Activated naive CD4-positive, alpha-beta T cell treated with anti-CD3 and anti-CD28 coated beads, Interleukin-2, amount 50 U/mL, for 72 hours (primary cell): ENCODE data around the gene PRKCB. TPM values are rescaled to one million over a fixed set of nuclear protein-coding genes. Genes with fewer than 3 reads are reported as not detected.
"Not testable (repeated sequence)": the region's sequence is repeated elsewhere in the genome, so short reads cannot be mapped to it uniquely, and the experiment has no call there.

ENCODE experiments used
- ATAC-seq, 2 donors: fragments of 150-1000 bp; cut with Tn5 transposase; 2 replicates each; pipeline ENCODE4 v1.10.0; 2021; ENCODE audit warnings: mild to moderate bottlenecking in 2 of 2, moderate library complexity in 2 of 2
- DNase-seq, 2 donors: peaks; one replicate each; pipeline ENCODE4 v3.0.0; 2021 to 2022; ENCODE audit warnings: low spot score in 2 of 2
- H3K27ac Mint-ChIP-seq, 2 donors: one replicate each; pipeline ENCODE4 v1.8.0; 2022; ENCODE audit warnings: mild to moderate bottlenecking in 2 of 2, mixed read lengths in 2 of 2
- H3K36me3 Mint-ChIP-seq, 2 donors: one replicate each; pipeline ENCODE4 v1.8.0; 2022; ENCODE audit warnings: mixed read lengths in 2 of 2
- H3K9me3 Mint-ChIP-seq, 2 donors: one replicate each; pipeline ENCODE4 v1.8.0; 2022; ENCODE audit warnings: mixed read lengths in 2 of 2
- total RNA-seq, 2 donors: library from RNA; stranded (reverse); gene quantifications; one replicate each; pipeline ENCODE4 v1.2.3, GENCODE V29; 2022

Gene PRKCB
- total RNA-seq, 2 donors from 2014 or later: 47.8 to 89.9 TPM

GRCh38 chr16:24206926-24207325, 371.1 kb downstream of the PRKCB start:
- Mint-ChIP-seq H3K27ac (peak overlapping the region in 1 of 2 donors; percentile 10), H3K9me3 (no peaks in the 10 kb centered on the region), H3K36me3 (peaks cover 4 to 6% of the 10 kb centered on the region in 2 donors)
- DNase-seq: no peak
- ATAC-seq: no peak

GRCh38 chr16:24208710-24209109, 372.9 kb downstream of the PRKCB start:
- Mint-ChIP-seq H3K9me3 (no peaks in the 10 kb centered on the region), H3K27ac (no peak overlapping the region), H3K36me3 (peaks cover 0 to 4% of the 10 kb centered on the region in 2 donors)
- no peak for DNase-seq
- no peak for ATAC-seq

GRCh38 chr16:24214992-24215391, 379.2 kb downstream of the PRKCB start:
- H3K36me3 Mint-ChIP-seq: peaks cover 27 to 29% of the 10 kb centered on the region in 2 donors
- no peak for ATAC-seq
- H3K9me3 Mint-ChIP-seq: peaks cover 0 to 5% of the 10 kb centered on the region in 2 donors
- no peak for DNase-seq
- no peak overlapping the region for H3K27ac Mint-ChIP-seq

DNA sequence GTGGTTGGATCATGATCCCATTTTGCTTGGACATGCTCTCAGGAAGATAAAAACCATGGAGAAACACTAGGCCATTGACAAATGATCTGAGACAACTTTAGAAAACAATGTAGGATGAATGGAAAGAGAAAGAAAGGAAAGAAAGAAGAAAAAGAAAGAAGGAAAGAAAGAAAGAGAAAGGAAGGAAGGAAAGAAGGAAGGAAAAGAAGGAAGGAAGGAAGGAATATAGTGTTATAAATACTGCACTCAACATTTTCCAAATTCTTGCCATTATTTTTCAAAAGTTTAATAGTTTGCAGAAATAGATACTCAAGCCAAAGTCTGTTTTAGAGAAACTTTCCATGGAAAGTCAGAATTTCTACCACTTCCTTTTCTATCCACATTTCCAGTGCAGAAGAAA, 381.2 kb downstream of the PRKCB start:
- no peak for ATAC-seq
- peaks cover 0 to 9% of the 10 kb centered on the region in 2 donors for H3K9me3 Mint-ChIP-seq
- peak overlapping the region in 1 of 2 donors; percentile 59 for H3K27ac Mint-ChIP-seq
- H3K36me3 Mint-ChIP-seq: peaks cover 26 to 40% of the 10 kb centered on the region in 2 donors
- no peak for DNase-seq

DNA sequence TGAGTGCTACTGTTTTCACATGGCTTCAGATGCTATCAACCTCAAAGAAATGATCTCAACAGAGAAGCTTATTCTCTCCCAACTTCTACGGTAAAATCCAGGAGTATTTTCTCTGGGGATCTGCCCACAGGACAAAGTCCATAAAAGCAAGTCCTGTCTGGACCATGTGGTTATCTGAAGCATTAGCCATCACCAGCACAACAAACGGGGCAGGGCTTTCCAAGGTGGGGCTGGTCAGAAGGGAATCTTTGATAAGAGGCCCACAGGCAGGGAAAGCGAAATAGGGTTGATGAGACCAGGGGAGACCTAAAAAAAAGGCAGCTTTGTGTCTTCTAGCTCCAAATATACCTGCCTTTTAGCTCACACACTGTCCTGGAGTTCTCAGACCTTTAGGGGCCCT, 381.7 kb downstream of the PRKCB start:
- Mint-ChIP-seq H3K36me3 (peaks cover 26 to 41% of the 10 kb centered on the region in 2 donors), H3K9me3 (peaks cover 0 to 12% of the 10 kb centered on the region in 2 donors), H3K27ac (peak overlapping the region in 1 of 2 donors; percentile 59)
- ATAC-seq (no peak), DNase-seq (no peak)

DNA sequence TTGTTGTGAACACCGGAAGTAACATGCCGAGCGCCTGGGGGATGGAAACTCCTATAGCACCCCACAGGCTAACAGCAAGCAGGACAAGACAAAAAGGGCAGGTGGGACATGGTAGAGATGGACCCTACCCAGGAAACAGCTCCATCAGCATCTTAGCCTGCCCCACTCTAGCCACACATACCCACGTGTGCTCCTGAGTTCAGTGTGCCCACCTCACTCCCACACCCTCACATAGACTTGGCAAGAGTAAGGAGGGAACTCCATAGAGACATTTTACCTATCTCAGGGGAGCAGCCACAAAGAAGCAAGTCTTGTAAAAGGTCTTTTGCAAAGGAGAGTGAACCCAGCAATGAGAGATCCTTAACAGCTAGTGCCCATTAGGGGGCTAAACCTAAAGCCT, 382.5 kb downstream of the PRKCB start:
- H3K36me3 Mint-ChIP-seq: peaks cover 26 to 41% of the 10 kb centered on the region in 2 donors

DNA sequence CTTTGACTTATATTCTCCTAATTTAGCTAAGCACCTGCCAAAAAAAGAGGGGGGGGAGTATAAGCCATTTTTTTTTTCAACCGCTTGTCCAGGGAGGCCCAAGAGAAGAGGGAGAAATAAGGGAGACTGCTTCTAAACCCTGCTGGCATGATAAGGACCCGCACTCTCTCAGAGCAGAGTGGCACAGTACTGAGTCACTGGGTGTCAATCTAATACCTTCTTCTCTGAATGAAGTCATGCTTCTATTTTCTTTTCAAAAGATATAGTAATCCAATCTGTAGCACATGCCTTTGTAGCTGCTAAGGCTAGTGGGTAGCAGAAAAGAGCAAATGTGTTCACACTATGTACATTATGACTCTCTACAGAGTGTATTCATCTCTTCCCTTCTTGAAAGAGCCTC, 385.4 kb downstream of the PRKCB start:
- no peak for DNase-seq
- no peak overlapping the region for H3K27ac Mint-ChIP-seq
- H3K9me3 Mint-ChIP-seq: peaks cover 0 to 21% of the 10 kb centered on the region in 2 donors
- peaks cover 15 to 30% of the 10 kb centered on the region in 2 donors for H3K36me3 Mint-ChIP-seq
- ATAC-seq: peak in 1 of 2 donors; percentile 47

More for the DNA sequence above, 382.5 kb downstream of the PRKCB start:
- ATAC-seq: no peak
- no peak for DNase-seq
- peaks cover 0 to 13% of the 10 kb centered on the region in 2 donors for H3K9me3 Mint-ChIP-seq
- H3K27ac Mint-ChIP-seq: peak overlapping the region in 1 of 2 donors; percentile 16

- Mint-ChIP-seq H3K36me3 (no peaks in the 10 kb centered on the region), H3K27ac (no peak overlapping the region), H3K9me3 (peaks cover 0 to 5% of the 10 kb centered on the region in 2 donors)
- no peak for ATAC-seq
- DNase-seq: no peak
These were observed 392.7 kb downstream of the PRKCB start for GRCh38 chr16:24228514-24228913.

- peaks cover 0 to 5% of the 10 kb centered on the region in 2 donors for H3K36me3 Mint-ChIP-seq
- ATAC-seq (no peak), DNase-seq (no peak)
- H3K9me3 Mint-ChIP-seq: peaks cover 0 to 8% of the 10 kb centered on the region in 2 donors
- H3K27ac Mint-ChIP-seq: no peak overlapping the region
These were observed 397.2 kb downstream of the PRKCB start for GRCh38 chr16:24232936-24233335.

GRCh38 chr16:24234737-24235136, 399.0 kb downstream of the PRKCB start:
- DNase-seq: no peak
- no peak overlapping the region for H3K27ac Mint-ChIP-seq
- ATAC-seq: no peak
- H3K36me3 Mint-ChIP-seq: peaks cover 15 to 18% of the 10 kb centered on the region in 2 donors
- peaks cover 13 to 25% of the 10 kb centered on the region in 2 donors for H3K9me3 Mint-ChIP-seq

GRCh38 chr16:24235806-24236205, 400.0 kb downstream of the PRKCB start:
- H3K9me3 Mint-ChIP-seq: peaks cover 13 to 29% of the 10 kb centered on the region in 2 donors
- H3K27ac Mint-ChIP-seq: no peak overlapping the region
- H3K36me3 Mint-ChIP-seq: peaks cover 15 to 18% of the 10 kb centered on the region in 2 donors
- DNase-seq (no peak), ATAC-seq (no peak)

- ATAC-seq: peak in 1 of 2 donors; percentile 70
- peaks cover 13 to 29% of the 10 kb centered on the region in 2 donors for H3K9me3 Mint-ChIP-seq
- H3K27ac Mint-ChIP-seq, DNase-seq: not testable (repeated sequence)
- peaks cover 15 to 18% of the 10 kb centered on the region in 2 donors for H3K36me3 Mint-ChIP-seq
These were observed 403.1 kb downstream of the PRKCB start for GRCh38 chr16:24238846-24239245.

- ATAC-seq: no peak
- no peak overlapping the region for H3K27ac Mint-ChIP-seq
These were observed 411.3 kb downstream of the PRKCB start for GRCh38 chr16:24246911-24247607.

DNA sequence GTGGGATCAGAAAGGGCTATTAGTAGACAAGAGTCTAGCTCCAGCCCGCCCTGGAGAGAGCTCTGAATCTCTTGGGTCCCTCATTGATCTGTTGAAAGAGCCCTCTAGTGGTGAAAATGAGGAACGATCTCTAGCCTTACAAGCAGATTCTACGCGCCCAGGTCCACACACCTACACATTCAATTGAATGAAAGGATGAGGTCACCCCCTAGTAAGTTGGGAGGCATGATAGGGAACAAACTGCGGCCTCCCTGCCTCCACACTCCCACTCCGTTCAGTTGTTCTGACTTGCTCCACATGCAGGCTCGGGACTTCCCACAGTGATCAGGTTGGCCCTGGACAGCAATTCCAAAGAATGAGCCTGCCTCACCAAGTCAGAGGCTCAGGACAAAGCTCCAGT, 417.4 kb downstream of the PRKCB start:
- H3K36me3 Mint-ChIP-seq: no peaks in the 10 kb centered on the region
- peak in 1 of 2 donors; percentile 41 for DNase-seq
- no peaks in the 10 kb centered on the region for H3K9me3 Mint-ChIP-seq
- ATAC-seq: peak; percentile 76 to 80
- no peak overlapping the region for H3K27ac Mint-ChIP-seq

More at GRCh38 chr16:24246911-24247607, 411.3 kb downstream of the PRKCB start:
- Mint-ChIP-seq H3K9me3 (peaks cover 0 to 4% of the 10 kb centered on the region in 2 donors), H3K36me3 (no peaks in the 10 kb centered on the region)
- DNase-seq: no peak

DNA sequence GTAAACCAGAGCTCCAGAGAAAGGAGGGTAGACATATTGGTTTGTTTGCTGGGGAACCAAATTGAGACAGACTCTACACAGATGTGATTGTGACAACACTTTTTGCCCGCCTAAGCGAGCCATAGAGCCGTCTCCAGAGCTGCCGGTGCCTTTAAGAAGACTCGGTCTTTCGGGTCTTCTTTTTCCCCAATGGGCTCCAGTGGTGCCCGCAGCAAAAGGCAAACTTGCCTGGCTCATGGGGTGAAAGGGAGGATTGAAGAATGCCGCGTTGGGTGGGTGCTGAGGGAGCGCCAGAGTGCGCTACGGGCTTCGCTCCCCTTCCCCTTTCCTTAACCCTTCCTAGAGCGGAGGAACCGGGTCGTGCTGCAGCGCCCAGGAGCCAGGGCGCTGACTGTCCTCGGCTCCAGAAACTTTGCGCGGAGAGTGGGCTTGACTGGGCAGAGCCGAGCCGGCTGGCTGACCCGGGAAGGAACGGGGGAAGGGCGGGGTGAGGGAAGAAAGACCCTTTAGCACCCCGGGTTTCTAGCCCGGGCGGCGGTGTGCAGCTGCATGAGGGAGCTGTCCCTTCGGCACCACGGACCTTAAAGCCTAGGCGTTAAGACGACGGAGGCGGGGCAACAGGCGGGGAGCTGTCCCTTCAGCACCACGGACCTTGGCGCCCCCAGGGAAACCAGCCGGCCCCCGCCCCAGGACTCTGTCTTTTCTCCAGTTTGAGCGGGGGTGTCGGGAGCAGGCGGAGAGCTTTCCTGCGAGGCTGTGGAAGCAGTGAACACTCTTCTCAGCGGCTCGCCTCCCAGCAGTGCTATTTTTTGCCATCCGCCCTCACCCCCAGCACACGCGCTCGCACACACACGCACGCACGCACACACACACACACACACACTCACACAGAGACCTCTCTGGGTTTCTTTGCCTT, 419.9 kb downstream of the PRKCB start, which contains the start of gene CACNG3:
Gene CACNG3 (plus strand): TSS at position 880 of the 916 bp plus-strand sequence. CDS start 420 bp downstream, outside the sequence.
- Mint-ChIP-seq H3K27ac (no peak within 1 kb of the TSS), H3K36me3 (no peaks in the 10 kb centered on the region), H3K9me3 (no peaks in the 10 kb centered on the region)
- DNase-seq (peak in 1 of 2 donors; percentile 70), ATAC-seq (peak; percentile 49 to 88)

GRCh38 chr16:24257958-24258357, 422.2 kb downstream of the PRKCB start:
- Mint-ChIP-seq H3K36me3 (no peaks in the 10 kb centered on the region), H3K27ac (no peak overlapping the region), H3K9me3 (no peaks in the 10 kb centered on the region)
- DNase-seq: no peak
- ATAC-seq: no peak

- no peak overlapping the region for H3K27ac Mint-ChIP-seq
- H3K9me3 Mint-ChIP-seq: no peaks in the 10 kb centered on the region
- H3K36me3 Mint-ChIP-seq: no peaks in the 10 kb centered on the region
- no peak for ATAC-seq
- no peak for DNase-seq
These were observed 423.0 kb downstream of the PRKCB start for GRCh38 chr16:24258791-24259190.
